K562 (cell line): ENCODE results near the gene GFI1B. TPM values are rescaled to one million over a fixed set of nuclear protein-coding genes. Genes with fewer than 3 reads are reported as not detected.

ENCODE experiments used
- ATAC-seq: fragments of 200-7000 bp; cut with Tn5 transposase; 3 replicates; pipeline ENCODE4 v1.9.1; 2020; ENCODE audit warnings: moderate library complexity
- BruUV-seq: library from RNA; stranded (reverse); fragments of 400-500 nt; replicated peaks from 2 replicates; lab custom pipeline; 2021; lab: Mats Ljungman, UMichigan
- CTCF ChIA-PET: fragments of 300-600 bp; formaldehyde crosslinking; extraction: SDS; loops from one replicate; lab custom pipeline; 2021; ENCODE audit warnings: low intra/inter-chr PET ratio; lab: Yijun Ruan, JAX
- POLR2A ChIA-PET: fragments of 300-600, 350-650 bp; sonication (Branson Sonifier 250); formaldehyde crosslinking; extraction: SDS; loops from one replicate; lab custom pipeline; 2021; ENCODE audit warnings: antibody characterized with exemption, inconsistent platforms; lab: Yijun Ruan, JAX
- DNase-seq, 4 experiments: peaks; one replicate each; pipeline versions ENCODE4 v3.0.0 to v3.0.0-alpha.2; 2011 to 2018; ENCODE audit warnings: low spot score in 3 of 4, mixed read lengths in 3 of 4; ENCODE audit errors: extremely low read depth in 1 of 4
- FAIRE-seq: peaks from 2 replicates; lab custom pipeline; 2011; peaks lifted over from hg19 to GRCh38; lab: Jason Lieb, UNC
- H2AFZ ChIP-seq: 2 replicates; pipeline ENCODE4 v1.6.0; 2011; ENCODE audit warnings: low read depth, low read length, control low read depth, inconsistent platforms
- H3K27ac ChIP-seq: fragments of 200-600 bp; 3 replicates; pipeline ENCODE4 v1.8.0; 2011; ENCODE audit warnings: low read depth, mild to moderate bottlenecking, control low read depth, inconsistent platforms, low read length, moderate library complexity, mixed read lengths; ENCODE audit errors: extremely low read depth
- H3K27me3 ChIP-seq, 2 experiments: fragments of 300-600 bp in 1 of 2; 2 replicates in 1 of 2; 3 replicates in 1 of 2; pipeline versions ENCODE4 v1.6.0 to v1.8.0; 2011; ENCODE audit warnings: inconsistent platforms in 2 of 2, low read length in 2 of 2, mild to moderate bottlenecking in 1 of 2, mixed read lengths in 1 of 2, moderate library complexity in 1 of 2; ENCODE audit not compliant: control insufficient read depth in 2 of 2, insufficient read depth in 2 of 2
- H3K36me3 ChIP-seq: fragments of 300-600 bp; 3 replicates; pipeline ENCODE4 v1.8.0; 2011; ENCODE audit warnings: mild to moderate bottlenecking, low read length, inconsistent platforms; ENCODE audit not compliant: control insufficient read depth, insufficient read depth
- H3K4me1 ChIP-seq, 2 experiments: fragments of 200-600 bp in 1 of 2; replicated peaks in 1 of 2; 2 replicates in 1 of 2; 3 replicates in 1 of 2; pipeline versions ENCODE4 v1.5.1 to v1.8.0; 2011; ENCODE audit warnings: inconsistent platforms in 2 of 2, low read length in 2 of 2, mild to moderate bottlenecking in 1 of 2, mixed read lengths in 1 of 2, moderate library complexity in 1 of 2; ENCODE audit not compliant: control insufficient read depth in 2 of 2, insufficient read depth in 2 of 2
- H3K4me2 ChIP-seq: 2 replicates; pipeline ENCODE4 v1.6.1; 2011; ENCODE audit warnings: low read length, control low read depth, inconsistent platforms, mixed read lengths; ENCODE audit not compliant: insufficient read depth
- H3K4me3 ChIP-seq: fragments of 200-600 bp; sonication (generic), shearing (Covaris generic); 2 replicates; pipeline ENCODE4 v1.5.1; 2016; ENCODE audit warnings: control low read depth, inconsistent platforms
- H3K79me2 ChIP-seq: fragments of 200-600 bp; 3 replicates; pipeline ENCODE4 v1.8.0; 2011; ENCODE audit warnings: low read length, inconsistent platforms; ENCODE audit not compliant: control insufficient read depth, insufficient read depth
- H3K9ac ChIP-seq, 2 experiments: 2 replicates each; pipeline versions ENCODE4 v1.6.0 to v1.6.1; 2011; ENCODE audit warnings: low read depth in 2 of 2, low read length in 2 of 2, control low read depth in 1 of 2, inconsistent platforms in 1 of 2, mild to moderate bottlenecking in 1 of 2, mixed read lengths in 1 of 2; ENCODE audit not compliant: insufficient read depth in 1 of 2
- H3K9me1 ChIP-seq: one replicate; pipeline ENCODE4 v1.6.0; 2011; ENCODE audit warnings: inconsistent platforms, mild to moderate bottlenecking, low read length, moderate library complexity; ENCODE audit not compliant: control insufficient read depth, insufficient read depth
- H3K9me3 ChIP-seq: replicated peaks from 2 replicates; pipeline ENCODE4 v1.5.1; 2011; ENCODE audit warnings: low read depth, low read length, inconsistent platforms; ENCODE audit not compliant: control insufficient read depth, insufficient read depth
- H4K20me1 ChIP-seq: replicated peaks from 2 replicates; pipeline ENCODE4 v1.6.1; 2011; ENCODE audit warnings: low read length, inconsistent platforms, mixed read lengths; ENCODE audit not compliant: control insufficient read depth, insufficient read depth
- CBX8 ChIP-seq: fragments of 200-600 bp; sonication (generic); IDR thresholded peaks from 2 replicates; pipeline ENCODE4 v1.6.1; 2012; ENCODE audit warnings: borderline replicate concordance, mixed run types, low read depth, mild to moderate bottlenecking, moderate library complexity, mixed read lengths, low read length, control low read depth, inconsistent platforms; ENCODE audit not compliant: poor library complexity, severe bottlenecking; ENCODE audit errors: extremely low read depth
- HMG20A ChIP-seq: fragments of 450-650 bp; formaldehyde crosslinking; conservative IDR thresholded peaks from 2 replicates; pipeline ENCODE4 v1.4.0; 2020; ENCODE audit warnings: mild to moderate bottlenecking, mixed read lengths
- LCOR ChIP-seq: sonication (generic); formaldehyde crosslinking; IDR thresholded peaks from 2 replicates; pipeline ENCODE4 v1.8.0; 2022; ENCODE audit warnings: mild to moderate bottlenecking, missing genetic modification reagents
- RBFOX2 ChIP-seq: fragments of 200-400 bp; formaldehyde crosslinking; IDR thresholded peaks from 2 replicates; pipeline ENCODE4 v1.6.1; 2017; ENCODE audit warnings: low read depth, mild to moderate bottlenecking, low read length, moderate library complexity
- RHOXF2B ChIP-seq: fragments of 250-450 bp; sonication (Bioruptor Pico); conservative IDR thresholded peaks from 2 replicates; pipeline ENCODE4 v1.5.1; 2021
- SP1 ChIP-seq: sonication (generic); formaldehyde crosslinking; IDR thresholded peaks from 2 replicates; pipeline ENCODE4 v1.8.1; 2022; ENCODE audit warnings: mild to moderate bottlenecking, missing genetic modification reagents
- ZNF589 ChIP-seq: fragments of 200-800 bp; sonication (Bioruptor generic); IDR thresholded peaks from 2 replicates; pipeline ENCODE4 v1.6.1; 2016; ENCODE audit warnings: low read depth, missing genetic modification characterization, missing compliant biosample characterization
- WGBS: fragments of 100-300 bp; shearing (Covaris generic); methylation state at CpG from one replicate; pipeline ENCODE4 v1.1.6; 2016; ENCODE audit warnings: low coverage, mixed read lengths; ENCODE audit not compliant: insufficient coverage; ENCODE audit errors: missing lambda C conversion rate; 5-methylcytosine and 5-hydroxymethylcytosine counted together
- in situ Hi-C: fragments of 300-500 bp; cut with MboI; formaldehyde crosslinking; loops from 4 replicates; pipeline ENCODE4 v1.15.0; 2018; ENCODE audit warnings: inconsistent platforms, mixed read lengths
- intact Hi-C: fragments of 100-400 bp; cut with micrococcal nuclease; formaldehyde crosslinking; loops from 2 replicates; pipeline ENCODE4 v1.14.2; 2022
- polyA plus RNA-seq, 8 experiments: library from polyadenylated mRNA; depleted of rRNA in 4 of 8; stranded (reverse) in 5 of 8; unstranded in 3 of 8; fragments of >200 nt; fragmentation: Nextera tagmentation in 2 of 8; fragmentation: Illumina TruSeq in 1 of 8; extraction: Ambion mirVana in 2 of 8; extraction: Trizol in 1 of 8; gene quantifications; 2 replicates each; pipeline versions ENCODE4 v1.2.1 to v1.2.3, GENCODE V29; 2011 to 2014; ENCODE audit warnings: inconsistent platforms in 1 of 8, missing spikeins in 1 of 8
- total RNA-seq, 7 experiments: library from RNA; depleted of rRNA in 6 of 7; stranded (reverse); fragments of >200 nt in 6 of 7; fragmentation: Illumina TruSeq in 2 of 7; extraction: Trizol in 2 of 7; gene quantifications; 2 replicates each; pipeline versions ENCODE4 v1.2.1 to v1.2.3, GENCODE V29; 2011 to 2021; ENCODE audit warnings: low replicate concordance in 1 of 7
- TF ChIP-seq, protein P1 (sequence below): fragments of 250-450 bp; sonication (Bioruptor Pico); IDR thresholded peaks from 2 replicates; pipeline ENCODE4 v1.4.0; 2020
- TF ChIP-seq, protein P2 (sequence below): fragments of 250-450 bp; sonication (Bioruptor Pico); IDR thresholded peaks from 2 replicates; pipeline ENCODE4 v1.5.0; 2022; ENCODE audit warnings: mild to moderate bottlenecking
- TF ChIP-seq, protein P3 (sequence below): fragments of 450-650 bp; IDR thresholded peaks from one replicate; pipeline ENCODE4 v1.6.1; 2018; ENCODE audit warnings: mild to moderate bottlenecking, moderate library complexity; ENCODE audit not compliant: partially characterized antibody

The GFI1B gene
- total and polyA plus RNA-seq, 9 of the 15 experiments (the other 6 are each of a cell fraction or from before 2014, with no cell fraction given), result 8.0 to 75.7 (median 34.5) TPM

DNA sequence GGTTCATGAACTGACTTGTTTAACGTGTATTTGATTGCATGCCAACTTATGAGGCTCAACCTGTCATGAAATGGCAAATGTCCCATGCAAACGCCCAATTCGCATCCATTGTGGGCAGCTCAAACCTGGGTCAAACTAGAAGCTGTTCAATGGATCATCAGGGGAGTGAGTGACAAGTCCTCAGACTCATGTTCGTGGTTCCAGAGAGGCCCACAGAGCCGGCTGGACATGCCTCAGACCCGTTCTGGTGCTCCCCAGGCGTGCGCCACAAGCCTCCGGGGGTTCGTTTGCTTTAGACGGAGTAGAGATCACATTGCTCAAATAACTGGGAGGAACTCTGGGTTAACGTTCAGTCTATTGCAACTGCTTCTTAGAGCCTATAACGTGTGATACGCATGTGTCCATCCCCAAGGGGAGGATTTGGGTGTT lies 15.0 kb downstream of the GFI1B start:
- ATAC-seq, result no peak
- Histone ChIP-seq H3K9ac (0 out of 4 replicates have a peak overlapping the region, but pooled peaks of 1 of the 2 experiments have one; percentile 32), H4K20me1 (no peaks in the 10 kb centered on the region), H3K79me2 (peaks cover 3% of the 10 kb centered on the region; the same call in 1 of the 3 replicates), H3K4me3 (no peak overlapping the region), H3K9me3 (no peaks in the 10 kb centered on the region), H3K27ac (no peak overlapping the region), H3K36me3 (peaks cover 60% of the 10 kb centered on the region), H3K4me2 (0 out of 2 replicates have a peak overlapping the region, but pooled peaks have one; percentile 5), H3K27me3 (no peaks in the 10 kb centered on the region), H3K9me1 (peaks cover 4% of the 10 kb centered on the region), H2AFZ (no peak overlapping the region), H3K4me1 (peaks cover 44 to 66% of the 10 kb centered on the region in 2 experiments)
- CTCF ChIA-PET, result no interaction called here
- peak; percentile 6 for FAIRE-seq
- no peak for DNase-seq
- in situ Hi-C loops (no loop called here), intact Hi-C loops (no loop called here)
- POLR2A ChIA-PET, result interaction anchor here (0.6 to 2.4 kb wide), 7 partner anchors 9 to 193 kb away, joined by 3 to 12 read pairs (median 5); partner anchors contain the start of genes GFI1B and GTF3C5
- BruUV-seq, result no TSS peak
- 56% methylated on average over 13 of the region's 14 CpGs for WGBS
- TF ChIP-seq, protein P1, sequence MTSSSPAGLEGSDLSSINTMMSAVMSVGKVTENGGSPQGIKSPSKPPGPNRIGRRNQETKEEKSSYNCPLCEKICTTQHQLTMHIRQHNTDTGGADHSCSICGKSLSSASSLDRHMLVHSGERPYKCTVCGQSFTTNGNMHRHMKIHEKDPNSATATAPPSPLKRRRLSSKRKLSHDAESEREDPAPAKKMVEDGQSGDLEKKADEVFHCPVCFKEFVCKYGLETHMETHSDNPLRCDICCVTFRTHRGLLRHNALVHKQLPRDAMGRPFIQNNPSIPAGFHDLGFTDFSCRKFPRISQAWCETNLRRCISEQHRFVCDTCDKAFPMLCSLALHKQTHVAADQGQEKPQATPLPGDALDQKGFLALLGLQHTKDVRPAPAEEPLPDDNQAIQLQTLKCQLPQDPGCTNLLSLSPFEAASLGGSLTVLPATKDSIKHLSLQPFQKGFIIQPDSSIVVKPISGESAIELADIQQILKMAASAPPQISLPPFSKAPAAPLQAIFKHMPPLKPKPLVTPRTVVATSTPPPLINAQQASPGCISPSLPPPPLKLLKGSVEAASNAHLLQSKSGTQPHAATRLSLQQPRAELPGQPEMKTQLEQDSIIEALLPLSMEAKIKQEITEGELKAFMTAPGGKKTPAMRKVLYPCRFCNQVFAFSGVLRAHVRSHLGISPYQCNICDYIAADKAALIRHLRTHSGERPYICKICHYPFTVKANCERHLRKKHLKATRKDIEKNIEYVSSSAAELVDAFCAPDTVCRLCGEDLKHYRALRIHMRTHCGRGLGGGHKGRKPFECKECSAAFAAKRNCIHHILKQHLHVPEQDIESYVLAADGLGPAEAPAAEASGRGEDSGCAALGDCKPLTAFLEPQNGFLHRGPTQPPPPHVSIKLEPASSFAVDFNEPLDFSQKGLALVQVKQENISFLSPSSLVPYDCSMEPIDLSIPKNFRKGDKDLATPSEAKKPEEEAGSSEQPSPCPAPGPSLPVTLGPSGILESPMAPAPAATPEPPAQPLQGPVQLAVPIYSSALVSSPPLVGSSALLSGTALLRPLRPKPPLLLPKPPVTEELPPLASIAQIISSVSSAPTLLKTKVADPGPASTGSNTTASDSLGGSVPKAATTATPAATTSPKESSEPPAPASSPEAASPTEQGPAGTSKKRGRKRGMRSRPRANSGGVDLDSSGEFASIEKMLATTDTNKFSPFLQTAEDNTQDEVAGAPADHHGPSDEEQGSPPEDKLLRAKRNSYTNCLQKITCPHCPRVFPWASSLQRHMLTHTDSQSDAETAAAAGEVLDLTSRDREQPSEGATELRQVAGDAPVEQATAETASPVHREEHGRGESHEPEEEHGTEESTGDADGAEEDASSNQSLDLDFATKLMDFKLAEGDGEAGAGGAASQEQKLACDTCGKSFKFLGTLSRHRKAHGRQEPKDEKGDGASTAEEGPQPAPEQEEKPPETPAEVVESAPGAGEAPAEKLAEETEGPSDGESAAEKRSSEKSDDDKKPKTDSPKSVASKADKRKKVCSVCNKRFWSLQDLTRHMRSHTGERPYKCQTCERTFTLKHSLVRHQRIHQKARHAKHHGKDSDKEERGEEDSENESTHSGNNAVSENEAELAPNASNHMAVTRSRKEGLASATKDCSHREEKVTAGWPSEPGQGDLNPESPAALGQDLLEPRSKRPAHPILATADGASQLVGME (CRISPR knock-in tag), result no peak
- TF ChIP-seq, protein P2, sequence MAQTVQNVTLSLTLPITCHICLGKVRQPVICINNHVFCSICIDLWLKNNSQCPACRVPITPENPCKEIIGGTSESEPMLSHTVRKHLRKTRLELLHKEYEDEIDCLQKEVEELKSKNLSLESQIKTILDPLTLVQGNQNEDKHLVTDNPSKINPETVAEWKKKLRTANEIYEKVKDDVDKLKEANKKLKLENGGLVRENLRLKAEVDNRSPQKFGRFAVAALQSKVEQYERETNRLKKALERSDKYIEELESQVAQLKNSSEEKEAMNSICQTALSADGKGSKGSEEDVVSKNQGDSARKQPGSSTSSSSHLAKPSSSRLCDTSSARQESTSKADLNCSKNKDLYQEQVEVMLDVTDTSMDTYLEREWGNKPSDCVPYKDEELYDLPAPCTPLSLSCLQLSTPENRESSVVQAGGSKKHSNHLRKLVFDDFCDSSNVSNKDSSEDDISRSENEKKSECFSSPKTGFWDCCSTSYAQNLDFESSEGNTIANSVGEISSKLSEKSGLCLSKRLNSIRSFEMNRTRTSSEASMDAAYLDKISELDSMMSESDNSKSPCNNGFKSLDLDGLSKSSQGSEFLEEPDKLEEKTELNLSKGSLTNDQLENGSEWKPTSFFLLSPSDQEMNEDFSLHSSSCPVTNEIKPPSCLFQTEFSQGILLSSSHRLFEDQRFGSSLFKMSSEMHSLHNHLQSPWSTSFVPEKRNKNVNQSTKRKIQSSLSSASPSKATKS (CRISPR knock-in tag), result no peak
- TF ChIP-seq RHOXF2B (CRISPR knock-in tag), result no peak
- TF ChIP-seq HMG20A, result no peak
- no peak for TF ChIP-seq CBX8
- 0 out of 2 replicates have a peak, but pooled peaks have one; percentile 20 for TF ChIP-seq RBFOX2
- no peak for TF ChIP-seq SP1 (CRISPR knock-in tag)
- 0 out of 2 replicates have a peak, but pooled peaks have one; percentile 11 for TF ChIP-seq LCOR (CRISPR knock-in tag)
- TF ChIP-seq ZNF589 (CRISPR knock-in tag), result no peak
- TF ChIP-seq, protein P3, sequence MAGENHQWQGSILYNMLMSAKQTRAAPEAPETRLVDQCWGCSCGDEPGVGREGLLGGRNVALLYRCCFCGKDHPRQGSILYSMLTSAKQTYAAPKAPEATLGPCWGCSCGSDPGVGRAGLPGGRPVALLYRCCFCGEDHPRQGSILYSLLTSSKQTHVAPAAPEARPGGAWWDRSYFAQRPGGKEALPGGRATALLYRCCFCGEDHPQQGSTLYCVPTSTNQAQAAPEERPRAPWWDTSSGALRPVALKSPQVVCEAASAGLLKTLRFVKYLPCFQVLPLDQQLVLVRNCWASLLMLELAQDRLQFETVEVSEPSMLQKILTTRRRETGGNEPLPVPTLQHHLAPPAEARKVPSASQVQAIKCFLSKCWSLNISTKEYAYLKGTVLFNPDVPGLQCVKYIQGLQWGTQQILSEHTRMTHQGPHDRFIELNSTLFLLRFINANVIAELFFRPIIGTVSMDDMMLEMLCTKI, result no peak
